Nephron (organoid): ENCODE results near the gene KRTAP3-2.

Experiments used
- H3K27ac Mint-ChIP-seq, 3 experiments: 2 replicates each; pipeline ENCODE4 v1.8.0; 2020; ENCODE audit warnings: mixed read lengths in 3 of 3, mild to moderate bottlenecking in 2 of 3, moderate library complexity in 1 of 3
- H3K27me3 Mint-ChIP-seq: 2 replicates; pipeline ENCODE4 v1.8.0; 2021; ENCODE audit warnings: low read depth, mild to moderate bottlenecking, moderate library complexity, mixed read lengths
- H3K36me3 Mint-ChIP-seq: 2 replicates; pipeline ENCODE4 v1.8.0; 2020; ENCODE audit warnings: low read depth, mixed read lengths
- H3K4me1 Mint-ChIP-seq: 2 replicates; pipeline ENCODE4 v1.8.0; 2020; ENCODE audit warnings: mixed read lengths
- H3K4me3 Mint-ChIP-seq, 3 experiments: 2 replicates each; pipeline ENCODE4 v1.8.0; 2020; ENCODE audit warnings: mild to moderate bottlenecking in 3 of 3, mixed read lengths in 3 of 3, moderate library complexity in 2 of 3
- H3K9me3 Mint-ChIP-seq: 2 replicates; pipeline ENCODE4 v1.8.0; 2020; ENCODE audit warnings: mixed read lengths
- TF ChIP-seq, protein P1 (sequence below), 3 experiments: fragments of 200-600 bp; sonication (generic); IDR thresholded peaks; one replicate each; pipeline ENCODE4 v1.5.0; 2021; ENCODE audit warnings: antibody characterized with exemption in 3 of 3; ENCODE audit not compliant: unreplicated experiment in 3 of 3

KRTAP3-2 gene

GRCh38 chr17:40967582-40967981 is 32.1 kb downstream of the KRTAP3-2 start:
- Mint-ChIP-seq H3K9me3 (peaks cover 3% of the 10 kb centered on the region), H3K27ac (no peak overlapping the region), H3K4me3 (no peak overlapping the region), H3K36me3 (no peaks in the 10 kb centered on the region), H3K4me1 (no peaks in the 10 kb centered on the region), H3K27me3 (no peaks in the 10 kb centered on the region)
- TF ChIP-seq, protein P1, sequence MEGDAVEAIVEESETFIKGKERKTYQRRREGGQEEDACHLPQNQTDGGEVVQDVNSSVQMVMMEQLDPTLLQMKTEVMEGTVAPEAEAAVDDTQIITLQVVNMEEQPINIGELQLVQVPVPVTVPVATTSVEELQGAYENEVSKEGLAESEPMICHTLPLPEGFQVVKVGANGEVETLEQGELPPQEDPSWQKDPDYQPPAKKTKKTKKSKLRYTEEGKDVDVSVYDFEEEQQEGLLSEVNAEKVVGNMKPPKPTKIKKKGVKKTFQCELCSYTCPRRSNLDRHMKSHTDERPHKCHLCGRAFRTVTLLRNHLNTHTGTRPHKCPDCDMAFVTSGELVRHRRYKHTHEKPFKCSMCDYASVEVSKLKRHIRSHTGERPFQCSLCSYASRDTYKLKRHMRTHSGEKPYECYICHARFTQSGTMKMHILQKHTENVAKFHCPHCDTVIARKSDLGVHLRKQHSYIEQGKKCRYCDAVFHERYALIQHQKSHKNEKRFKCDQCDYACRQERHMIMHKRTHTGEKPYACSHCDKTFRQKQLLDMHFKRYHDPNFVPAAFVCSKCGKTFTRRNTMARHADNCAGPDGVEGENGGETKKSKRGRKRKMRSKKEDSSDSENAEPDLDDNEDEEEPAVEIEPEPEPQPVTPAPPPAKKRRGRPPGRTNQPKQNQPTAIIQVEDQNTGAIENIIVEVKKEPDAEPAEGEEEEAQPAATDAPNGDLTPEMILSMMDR (IDR thresholded peaks at IDR 0.05; ENCODE audit: unreplicated experiment in 3 of 3) = no peak

GRCh38 chr17:40966848-40967247 is 32.9 kb downstream of the KRTAP3-2 start, which contains the start of gene KRT39:
Gene KRT39, minus strand, starts transcription at chr17:40966948. Its CDS starts 92 bp downstream, at chr17:40966856.
- no peaks in the 10 kb centered on the region for H3K4me1 Mint-ChIP-seq
- no peak within 1 kb of the TSS for H3K27ac Mint-ChIP-seq
- TF ChIP-seq, protein P1 (IDR thresholded peaks at IDR 0.05; ENCODE audit: unreplicated experiment in 3 of 3) = no peak
- H3K27me3 Mint-ChIP-seq = no peaks in the 10 kb centered on the region
- H3K4me3 Mint-ChIP-seq = no peak within 1 kb of the TSS
- peaks cover under 1% of the 10 kb centered on the region for H3K9me3 Mint-ChIP-seq
- H3K36me3 Mint-ChIP-seq = no peaks in the 10 kb centered on the region

DNA sequence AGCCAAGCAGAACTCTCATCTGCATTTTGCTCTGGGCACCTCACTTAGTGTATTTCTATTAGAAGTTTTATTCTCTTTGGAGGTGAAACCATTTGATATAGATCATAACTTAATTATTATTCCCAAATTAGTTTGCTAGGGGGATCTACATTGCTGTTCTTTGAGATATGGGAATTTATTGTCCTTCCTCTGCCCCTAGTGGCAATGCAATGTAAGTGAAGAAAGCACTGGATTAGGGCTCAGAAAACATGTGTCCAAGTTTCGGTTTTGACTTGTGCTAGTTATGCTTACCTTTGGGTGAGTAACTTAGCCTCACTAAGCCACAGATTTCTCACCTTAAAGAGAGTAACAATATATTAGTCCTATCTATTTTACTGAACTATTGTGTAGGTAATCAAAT is 35.9 kb downstream of the KRTAP3-2 start:
- Mint-ChIP-seq H3K27ac (no peak overlapping the region), H3K27me3 (peaks cover 11% of the 10 kb centered on the region), H3K36me3 (no peaks in the 10 kb centered on the region), H3K4me1 (no peaks in the 10 kb centered on the region), H3K4me3 (no peak overlapping the region), H3K9me3 (no peaks in the 10 kb centered on the region)
- TF ChIP-seq, protein P1 (IDR thresholded peaks at IDR 0.05; ENCODE audit: unreplicated experiment in 3 of 3) = peak; percentile 47 to 60 (median 52)

DNA sequence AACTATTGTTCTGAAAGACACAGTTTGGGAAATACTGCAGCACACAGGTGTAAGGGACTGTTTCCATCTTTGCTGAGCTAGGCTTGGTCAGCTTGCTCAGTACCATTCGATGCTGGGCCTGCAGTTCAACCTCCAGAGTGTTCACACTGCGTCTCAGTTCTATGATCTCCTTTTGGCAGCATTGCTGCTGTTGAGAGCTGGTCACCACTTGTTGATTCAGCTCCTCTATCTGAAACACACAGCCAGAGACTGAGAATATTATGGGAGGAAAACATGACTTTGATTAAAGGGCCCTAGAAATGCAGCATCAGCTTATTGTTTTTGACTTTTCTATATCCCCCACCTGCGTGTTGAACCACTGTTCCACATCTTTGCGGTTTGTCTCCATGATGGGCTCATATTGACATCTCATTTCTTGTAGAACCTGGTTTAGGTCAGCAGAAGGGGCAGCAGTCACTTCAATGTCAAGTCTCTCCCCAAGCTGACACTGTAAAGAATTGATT is 37.6 kb downstream of the KRTAP3-2 start:
- H3K27ac Mint-ChIP-seq = no peak overlapping the region
- H3K36me3 Mint-ChIP-seq = no peaks in the 10 kb centered on the region
- TF ChIP-seq, protein P1 (IDR thresholded peaks at IDR 0.05; ENCODE audit: unreplicated experiment in 3 of 3) = no peak
- peaks cover 14% of the 10 kb centered on the region for H3K27me3 Mint-ChIP-seq
- no peaks in the 10 kb centered on the region for H3K9me3 Mint-ChIP-seq
- H3K4me1 Mint-ChIP-seq = peaks cover 16% of the 10 kb centered on the region
- no peak overlapping the region for H3K4me3 Mint-ChIP-seq

DNA sequence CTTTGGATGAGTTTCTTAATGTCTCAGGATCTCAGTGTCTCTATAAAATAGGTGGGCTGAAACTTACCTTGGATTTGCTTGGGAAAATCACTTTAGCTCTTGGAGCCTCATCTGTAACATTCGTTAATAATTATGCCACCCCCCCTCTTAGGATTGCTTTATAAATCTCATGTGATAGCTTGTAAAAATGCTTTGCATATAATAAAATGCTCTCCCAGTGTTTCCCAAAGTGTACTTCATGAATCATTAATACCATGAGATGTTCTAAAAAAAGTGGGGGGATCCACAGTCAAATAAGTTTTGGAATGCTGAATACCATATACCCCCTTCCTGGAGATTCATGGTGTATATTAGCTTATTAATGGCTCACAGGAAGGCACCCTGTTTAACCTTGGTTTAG is 38.1 kb downstream of the KRTAP3-2 start:
- TF ChIP-seq, protein P1 (IDR thresholded peaks at IDR 0.05; ENCODE audit: unreplicated experiment in 3 of 3) = no peak
- no peaks in the 10 kb centered on the region for H3K9me3 Mint-ChIP-seq
- no peaks in the 10 kb centered on the region for H3K36me3 Mint-ChIP-seq
- peaks cover 21% of the 10 kb centered on the region for H3K4me1 Mint-ChIP-seq
- no peak overlapping the region for H3K27ac Mint-ChIP-seq
- peaks cover 14% of the 10 kb centered on the region for H3K27me3 Mint-ChIP-seq
- H3K4me3 Mint-ChIP-seq = no peak overlapping the region

- Mint-ChIP-seq H3K9me3 (no peaks in the 10 kb centered on the region), H3K36me3 (no peaks in the 10 kb centered on the region), H3K27ac (no peak overlapping the region), H3K4me3 (no peak overlapping the region), H3K4me1 (peaks cover 34% of the 10 kb centered on the region), H3K27me3 (peaks cover 14% of the 10 kb centered on the region)
- TF ChIP-seq, protein P1 (IDR thresholded peaks at IDR 0.05; ENCODE audit: unreplicated experiment in 3 of 3) = no peak
Measured at GRCh38 chr17:40960144-40960543, 39.6 kb downstream of the KRTAP3-2 start.
